Esophagus muscularis mucosa (tissue), 3 donors: Measurements from ENCODE around the gene ORC2.
"Not testable (repeated sequence)": the region's sequence is repeated elsewhere in the genome, so short reads cannot be mapped to it uniquely, and the experiment has no call there.

Experiments
- CTCF ChIP-seq, 3 experiments: fragments of 200-600 bp in 2 of 3; fragments of 450-650 bp in 1 of 3; sonication (generic) in 2 of 3; IDR thresholded peaks; one replicate each; pipeline ENCODE4 v1.5.1; 2017 to 2019; ENCODE audit warnings: antibody characterized with exemption in 3 of 3, mild to moderate bottlenecking in 2 of 3, moderate library complexity in 1 of 3
- POLR2A ChIP-seq: fragments of 450-650 bp; IDR thresholded peaks from one replicate; pipeline ENCODE4 v1.6.1; 2017; ENCODE audit warnings: antibody characterized with exemption, moderate library complexity, mild to moderate bottlenecking, low read depth

GRCh38 chr2:200881715-200882249 is 81.7 kb downstream of the ORC2 start:
- not testable (repeated sequence) for TF ChIP-seq CTCF (IDR thresholded peaks at IDR 0.05); POLR2A
